Measurements from ENCODE around the gene KLK2. TPM values are rescaled to one million over a fixed set of nuclear protein-coding genes. Genes with fewer than 3 reads are reported as not detected.

Gene KLK2
- not detected for total RNA-seq

GRCh38 chr19:50873056-50873455 is at the start of gene KLK2:
TSS of gene KLK2 (plus strand) at chr19:50873439. CDS start at chr19:50873474, 35 bp downstream.
- DNase-seq, result no peak

- no peak for DNase-seq
Measured at GRCh38 chr19:50826492-50827240, 46.6 kb upstream of the KLK2 start.

GRCh38 chr19:50827476-50827875 is 45.8 kb upstream of the KLK2 start:
- DNase-seq, result no peak

GRCh38 chr19:50829801-50830200 is 43.4 kb upstream of the KLK2 start:
- DNase-seq, result no peak

- DNase-seq, result no peak
Measured at GRCh38 chr19:50830266-50831025, 42.8 kb upstream of the KLK2 start.

GRCh38 chr19:50831026-50831396 is 42.2 kb upstream of the KLK2 start:
- DNase-seq, result no peak

GRCh38 chr19:50832666-50833065 is 40.6 kb upstream of the KLK2 start:
- no peak for DNase-seq

GRCh38 chr19:50833117-50833801 is 40.0 kb upstream of the KLK2 start, which contains the start of gene KLK15:
TSS of gene KLK15 (minus strand) at chr19:50833574. CDS start at chr19:50831492, 2,082 bp downstream.
- no peak for DNase-seq

GRCh38 chr19:50833802-50834167 is 39.5 kb upstream of the KLK2 start:
- DNase-seq, result no peak

GRCh38 chr19:50835103-50835784 is 38.0 kb upstream of the KLK2 start:
- DNase-seq, result no peak

GRCh38 chr19:50835785-50836542 is 37.3 kb upstream of the KLK2 start:
- peak; percentile 39 for DNase-seq

GRCh38 chr19:50836543-50837195 is 36.6 kb upstream of the KLK2 start:
- no peak for DNase-seq

- no peak for DNase-seq
Measured at GRCh38 chr19:50837300-50837699, 35.9 kb upstream of the KLK2 start.

GRCh38 chr19:50838239-50838638 is 35.0 kb upstream of the KLK2 start:
- DNase-seq, result no peak

- no peak for DNase-seq
Measured at GRCh38 chr19:50839712-50840655, 33.3 kb upstream of the KLK2 start.

- DNase-seq, result no peak
Measured at GRCh38 chr19:50842130-50842529, 31.1 kb upstream of the KLK2 start.

- DNase-seq, result no peak
Measured at GRCh38 chr19:50843205-50843604, 30.0 kb upstream of the KLK2 start.

GRCh38 chr19:50843701-50844221 is 29.5 kb upstream of the KLK2 start:
- DNase-seq, result no peak

- DNase-seq, result no peak
Measured at GRCh38 chr19:50844296-50844935, 28.8 kb upstream of the KLK2 start.

GRCh38 chr19:50850738-50851137 is 22.5 kb upstream of the KLK2 start:
- DNase-seq, result no peak

Data from effector CD4-positive, alpha-beta T cell (primary cell).